ENCODE results near the gene KLF1.
A peak's percentile ranks its signal among the peaks of the same experiment; 100 is the strongest.

KLF1 gene

GRCh38 chr19:12834976-12835757 is 51.8 kb downstream of the KLF1 start:
- DNase-seq = no peak

DNA sequence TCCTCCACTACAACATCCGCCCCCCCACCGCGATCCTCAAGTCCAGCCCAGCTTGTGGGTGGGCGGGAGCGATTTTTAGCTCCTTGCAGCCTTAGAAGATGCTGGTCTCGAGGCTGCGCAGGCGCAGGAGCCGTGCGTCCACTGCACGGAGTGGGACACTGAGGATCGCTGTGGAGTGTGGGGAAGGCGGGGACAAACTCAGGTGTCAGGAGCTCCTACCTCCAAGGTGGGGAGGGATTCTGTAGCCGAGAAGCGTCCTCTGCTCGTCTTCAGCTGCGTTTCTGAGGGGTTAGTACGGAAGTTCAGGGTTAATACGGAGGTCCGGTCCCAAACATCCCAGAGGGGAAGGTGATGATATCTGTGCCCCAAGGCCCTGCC is 52.4 kb downstream of the KLF1 start, which contains the start of gene RTBDN:
RTBDN (minus strand) TSS at position 14 of the 378 bp plus-strand sequence. CDS start 4,600 bp downstream, outside the sequence.
- DNase-seq = peak; percentile 27
